Nephron progenitor cell (in vitro differentiated cells): ENCODE data around the gene CLEC12A.
"Not testable (repeated sequence)": the region's sequence is repeated elsewhere in the genome, so short reads cannot be mapped to it uniquely, and the experiment has no call there.

ENCODE experiments used
- DNase-seq: peaks from one replicate; pipeline ENCODE4 v3.0.0; 2021
- H3K27ac Mint-ChIP-seq: 2 replicates; pipeline ENCODE4 v1.8.0; 2021; ENCODE audit warnings: mild to moderate bottlenecking, moderate library complexity, mixed read lengths
- H3K27me3 Mint-ChIP-seq: 2 replicates; pipeline ENCODE4 v1.8.0; 2021; ENCODE audit warnings: mild to moderate bottlenecking, low read depth, mixed read lengths; ENCODE audit not compliant: poor library complexity
- H3K36me3 Mint-ChIP-seq: 2 replicates; pipeline ENCODE4 v1.8.0; 2021; ENCODE audit warnings: low read depth, mixed read lengths
- H3K4me1 Mint-ChIP-seq: 2 replicates; pipeline ENCODE4 v1.8.0; 2021; ENCODE audit warnings: mixed read lengths
- H3K4me3 Mint-ChIP-seq: 2 replicates; pipeline ENCODE4 v1.8.0; 2021; ENCODE audit warnings: mild to moderate bottlenecking, moderate library complexity, mixed read lengths
- H3K9me3 Mint-ChIP-seq: 2 replicates; pipeline ENCODE4 v1.8.0; 2021; ENCODE audit warnings: mild to moderate bottlenecking, moderate library complexity, mixed read lengths
- CTCF ChIP-seq: fragments of 200-600 bp; sonication (generic); IDR thresholded peaks from 2 replicates; pipeline ENCODE4 v1.5.0; 2021; ENCODE audit warnings: antibody characterized with exemption

The CLEC12A gene

GRCh38 chr12:10021342-10021741, 50.1 kb downstream of the CLEC12A start:
- no peaks in the 10 kb centered on the region for H3K9me3 Mint-ChIP-seq
- no peak for TF ChIP-seq CTCF
- H3K36me3 Mint-ChIP-seq: no peaks in the 10 kb centered on the region
- no peak overlapping the region for H3K27ac Mint-ChIP-seq
- DNase-seq: no peak
- H3K4me3 Mint-ChIP-seq: no peak overlapping the region
- no peaks in the 10 kb centered on the region for H3K27me3 Mint-ChIP-seq
- no peaks in the 10 kb centered on the region for H3K4me1 Mint-ChIP-seq

- no peak for DNase-seq
- Mint-ChIP-seq H3K27me3 (no peaks in the 10 kb centered on the region), H3K9me3 (no peaks in the 10 kb centered on the region), H3K36me3 (no peaks in the 10 kb centered on the region), H3K4me3 (no peak overlapping the region), H3K27ac (no peak overlapping the region), H3K4me1 (no peaks in the 10 kb centered on the region)
- no peak for TF ChIP-seq CTCF
Measured at GRCh38 chr12:10025236-10025635, 54.0 kb downstream of the CLEC12A start.

GRCh38 chr12:10026666-10027065, 55.5 kb downstream of the CLEC12A start:
- DNase-seq, H3K27me3 Mint-ChIP-seq, H3K27ac Mint-ChIP-seq, H3K36me3 Mint-ChIP-seq, H3K4me1 Mint-ChIP-seq, H3K4me3 Mint-ChIP-seq, H3K9me3 Mint-ChIP-seq: not testable (repeated sequence)

- Mint-ChIP-seq H3K4me1 (no peaks in the 10 kb centered on the region), H3K27ac (no peak overlapping the region), H3K36me3 (no peaks in the 10 kb centered on the region), H3K27me3 (no peaks in the 10 kb centered on the region), H3K9me3 (no peaks in the 10 kb centered on the region), H3K4me3 (no peak overlapping the region)
- TF ChIP-seq CTCF: no peak
- no peak for DNase-seq
Measured at GRCh38 chr12:10027311-10027710, 56.1 kb downstream of the CLEC12A start.

GRCh38 chr12:10027721-10028120, 56.5 kb downstream of the CLEC12A start:
- no peak overlapping the region for H3K4me3 Mint-ChIP-seq

GRCh38 chr12:10030446-10030845, 59.2 kb downstream of the CLEC12A start, which contains the start of gene CLEC9A:
Gene CLEC9A (plus strand): TSS chr12:10030682. CDS start chr12:10052688, 22,006 bp downstream.
- H3K4me1 Mint-ChIP-seq: no peaks in the 10 kb centered on the region
- H3K27ac Mint-ChIP-seq: no peak within 1 kb of the TSS
- no peaks in the 10 kb centered on the region for H3K36me3 Mint-ChIP-seq
- no peak for DNase-seq
- H3K27me3 Mint-ChIP-seq: no peaks in the 10 kb centered on the region
- H3K4me3 Mint-ChIP-seq: no peak within 1 kb of the TSS
- no peaks in the 10 kb centered on the region for H3K9me3 Mint-ChIP-seq
- no peak for TF ChIP-seq CTCF

More at GRCh38 chr12:10027721-10028120, 56.5 kb downstream of the CLEC12A start:
- no peaks in the 10 kb centered on the region for H3K9me3 Mint-ChIP-seq
- DNase-seq: no peak
- no peak for TF ChIP-seq CTCF
- no peaks in the 10 kb centered on the region for H3K27me3 Mint-ChIP-seq
- no peak overlapping the region for H3K27ac Mint-ChIP-seq
- no peaks in the 10 kb centered on the region for H3K36me3 Mint-ChIP-seq
- H3K4me1 Mint-ChIP-seq: no peaks in the 10 kb centered on the region
